Immature natural killer cell (primary cell): Measurements from ENCODE around the gene PTPRR. TPM values are rescaled to one million over a fixed set of nuclear protein-coding genes. Genes with fewer than 3 reads are reported as not detected.

Experiments
- DNase-seq, 3 donors: peaks; one replicate each; pipeline ENCODE4 v3.0.0; 2022; ENCODE audit warnings: mixed read lengths in 1 of 3
- H3K27ac Mint-ChIP-seq, 6 donors: one replicate each; pipeline ENCODE4 v1.8.0; 2020; ENCODE audit warnings: mixed read lengths in 6 of 6, mild to moderate bottlenecking in 5 of 6, inconsistent platforms in 4 of 6, moderate library complexity in 3 of 6
- H3K27me3 Mint-ChIP-seq, 3 donors: one replicate each; pipeline ENCODE4 v1.8.0; 2020 to 2021; ENCODE audit warnings: low read depth in 3 of 3, mild to moderate bottlenecking in 3 of 3, mixed read lengths in 3 of 3, moderate library complexity in 3 of 3, inconsistent platforms in 1 of 3
- H3K36me3 Mint-ChIP-seq, 3 donors: one replicate each; pipeline ENCODE4 v1.8.0; 2020; ENCODE audit warnings: mixed read lengths in 3 of 3, inconsistent platforms in 2 of 3, mild to moderate bottlenecking in 2 of 3
- H3K4me1 Mint-ChIP-seq, 2 donors: one replicate each; pipeline ENCODE4 v1.8.0; 2020; ENCODE audit warnings: inconsistent platforms in 2 of 2, mild to moderate bottlenecking in 2 of 2, mixed read lengths in 2 of 2, moderate library complexity in 1 of 2
- H3K4me3 Mint-ChIP-seq, 5 donors: one replicate each; pipeline ENCODE4 v1.8.0; 2020; ENCODE audit warnings: mild to moderate bottlenecking in 5 of 5, mixed read lengths in 5 of 5, inconsistent platforms in 3 of 5, moderate library complexity in 3 of 5
- H3K9me3 Mint-ChIP-seq, 6 donors: one replicate each; pipeline ENCODE4 v1.8.0; 2020; ENCODE audit warnings: mild to moderate bottlenecking in 6 of 6, mixed read lengths in 6 of 6, inconsistent platforms in 4 of 6, moderate library complexity in 3 of 6
- polyA plus RNA-seq, 3 donors: library from polyadenylated mRNA; unstranded; fragments of 300-500 nt; fragmentation: Illumina TruSeq; gene quantifications; one replicate each; pipeline ENCODE4 v1.2.3, GENCODE V29; 2021

Gene PTPRR
- polyA plus RNA-seq, 3 donors from 2014 or later = 2.7 to 7.8 (median 3.0) TPM

GRCh38 chr12:70885956-70886355 is 34.6 kb downstream of the PTPRR start:
- H3K4me3 Mint-ChIP-seq = no peak overlapping the region
- peaks cover 0 to 1% (median 0%) of the 10 kb centered on the region in 3 donors for H3K27me3 Mint-ChIP-seq
- DNase-seq = no peak
- no peak overlapping the region for H3K27ac Mint-ChIP-seq
- H3K4me1 Mint-ChIP-seq = no peaks in the 10 kb centered on the region
- H3K9me3 Mint-ChIP-seq = peaks cover 0 to 5% (median 4%) of the 10 kb centered on the region in 6 donors
- H3K36me3 Mint-ChIP-seq = no peaks in the 10 kb centered on the region

GRCh38 chr12:70883855-70884254 is 36.7 kb downstream of the PTPRR start:
- H3K36me3 Mint-ChIP-seq = no peaks in the 10 kb centered on the region
- no peaks in the 10 kb centered on the region for H3K27me3 Mint-ChIP-seq
- no peak for DNase-seq
- H3K4me1 Mint-ChIP-seq = no peaks in the 10 kb centered on the region
- no peak overlapping the region for H3K27ac Mint-ChIP-seq
- peaks cover 0 to 5% (median 2%) of the 10 kb centered on the region in 6 donors for H3K9me3 Mint-ChIP-seq
- H3K4me3 Mint-ChIP-seq = no peak overlapping the region

GRCh38 chr12:70880744-70881143 is 39.8 kb downstream of the PTPRR start:
- Mint-ChIP-seq H3K27ac (no peak overlapping the region), H3K36me3 (no peaks in the 10 kb centered on the region), H3K4me1 (no peaks in the 10 kb centered on the region), H3K4me3 (no peak overlapping the region), H3K9me3 (peaks cover 0 to 10% (median 3%) of the 10 kb centered on the region in 6 donors), H3K27me3 (no peaks in the 10 kb centered on the region)
- no peak for DNase-seq

- H3K27me3 Mint-ChIP-seq = no peaks in the 10 kb centered on the region
- H3K4me1 Mint-ChIP-seq = no peaks in the 10 kb centered on the region
- H3K27ac Mint-ChIP-seq = no peak overlapping the region
- no peak overlapping the region for H3K4me3 Mint-ChIP-seq
- peaks cover 0 to 3% (median 0%) of the 10 kb centered on the region in 3 donors for H3K36me3 Mint-ChIP-seq
- H3K9me3 Mint-ChIP-seq = peaks cover 0 to 10% (median 4%) of the 10 kb centered on the region in 6 donors
- DNase-seq = no peak
Measured at GRCh38 chr12:70876952-70877351, 43.6 kb downstream of the PTPRR start.

GRCh38 chr12:70875628-70876027 is 44.9 kb downstream of the PTPRR start:
- Mint-ChIP-seq H3K27ac (no peak overlapping the region), H3K27me3 (no peaks in the 10 kb centered on the region), H3K9me3 (peaks cover 0 to 10% (median 5%) of the 10 kb centered on the region in 6 donors), H3K4me1 (no peaks in the 10 kb centered on the region), H3K4me3 (no peak overlapping the region), H3K36me3 (peaks cover 0 to 3% (median 0%) of the 10 kb centered on the region in 3 donors)
- DNase-seq = no peak

GRCh38 chr12:70854881-70855568 is 65.5 kb downstream of the PTPRR start:
- no peak for DNase-seq
- Mint-ChIP-seq H3K27ac (no peak overlapping the region), H3K27me3 (no peaks in the 10 kb centered on the region), H3K4me1 (no peaks in the 10 kb centered on the region), H3K4me3 (no peak overlapping the region), H3K36me3 (no peaks in the 10 kb centered on the region), H3K9me3 (peaks cover 0 to 8% (median 2%) of the 10 kb centered on the region in 6 donors)

GRCh38 chr12:70854138-70854537 is 66.4 kb downstream of the PTPRR start:
- Mint-ChIP-seq H3K4me1 (no peaks in the 10 kb centered on the region), H3K27ac (no peak overlapping the region), H3K9me3 (peaks cover 0 to 6% (median 2%) of the 10 kb centered on the region in 6 donors), H3K27me3 (no peaks in the 10 kb centered on the region), H3K36me3 (no peaks in the 10 kb centered on the region), H3K4me3 (no peak overlapping the region)
- DNase-seq = no peak

- no peaks in the 10 kb centered on the region for H3K36me3 Mint-ChIP-seq
- H3K27me3 Mint-ChIP-seq = no peaks in the 10 kb centered on the region
- no peak overlapping the region for H3K4me3 Mint-ChIP-seq
- no peak for DNase-seq
- no peaks in the 10 kb centered on the region for H3K4me1 Mint-ChIP-seq
- H3K27ac Mint-ChIP-seq = no peak overlapping the region
- peaks cover 0 to 6% (median 1%) of the 10 kb centered on the region in 6 donors for H3K9me3 Mint-ChIP-seq
Measured at GRCh38 chr12:70853326-70853725, 67.2 kb downstream of the PTPRR start.

GRCh38 chr12:70852416-70853150 is 68.0 kb downstream of the PTPRR start:
- Mint-ChIP-seq H3K4me3 (no peak overlapping the region), H3K27me3 (no peaks in the 10 kb centered on the region), H3K27ac (no peak overlapping the region), H3K4me1 (no peaks in the 10 kb centered on the region), H3K9me3 (peaks cover 0 to 6% (median 1%) of the 10 kb centered on the region in 6 donors), H3K36me3 (no peaks in the 10 kb centered on the region)
- no peak for DNase-seq

GRCh38 chr12:70849265-70849960 is 71.1 kb downstream of the PTPRR start:
- H3K27ac Mint-ChIP-seq = no peak overlapping the region
- H3K36me3 Mint-ChIP-seq = no peaks in the 10 kb centered on the region
- no peak for DNase-seq
- peaks cover 0 to 6% (median 2%) of the 10 kb centered on the region in 6 donors for H3K9me3 Mint-ChIP-seq
- H3K4me1 Mint-ChIP-seq = no peaks in the 10 kb centered on the region
- no peaks in the 10 kb centered on the region for H3K27me3 Mint-ChIP-seq
- H3K4me3 Mint-ChIP-seq = no peak overlapping the region

- Mint-ChIP-seq H3K4me1 (no peaks in the 10 kb centered on the region), H3K9me3 (peaks cover 0 to 6% (median 2%) of the 10 kb centered on the region in 6 donors), H3K4me3 (no peak overlapping the region)
Measured at GRCh38 chr12:70847871-70848270, 72.7 kb downstream of the PTPRR start.

GRCh38 chr12:70845268-70845667 is 75.3 kb downstream of the PTPRR start:
- Mint-ChIP-seq H3K27ac (no peak overlapping the region), H3K4me1 (no peaks in the 10 kb centered on the region), H3K9me3 (peaks cover 0 to 3% (median 0%) of the 10 kb centered on the region in 6 donors), H3K27me3 (peaks cover 0 to 5% (median 0%) of the 10 kb centered on the region in 3 donors), H3K4me3 (no peak overlapping the region), H3K36me3 (no peaks in the 10 kb centered on the region)
- no peak for DNase-seq

More at GRCh38 chr12:70847871-70848270, 72.7 kb downstream of the PTPRR start:
- Mint-ChIP-seq H3K27me3 (no peaks in the 10 kb centered on the region), H3K27ac (no peak overlapping the region), H3K36me3 (no peaks in the 10 kb centered on the region)
- DNase-seq = no peak

- Mint-ChIP-seq H3K27me3 (peaks cover 0 to 7% (median 0%) of the 10 kb centered on the region in 3 donors), H3K9me3 (peaks cover 0 to 7% (median under 1%) of the 10 kb centered on the region in 6 donors), H3K27ac (no peak overlapping the region), H3K4me1 (no peaks in the 10 kb centered on the region), H3K36me3 (no peaks in the 10 kb centered on the region), H3K4me3 (no peak overlapping the region)
- DNase-seq = no peak
Measured at GRCh38 chr12:70843363-70843762, 77.2 kb downstream of the PTPRR start.

- H3K36me3 Mint-ChIP-seq = no peaks in the 10 kb centered on the region
- H3K27ac Mint-ChIP-seq = no peak overlapping the region
- no peak overlapping the region for H3K4me3 Mint-ChIP-seq
- H3K4me1 Mint-ChIP-seq = no peaks in the 10 kb centered on the region
- peaks cover 0 to 7% (median 0%) of the 10 kb centered on the region in 3 donors for H3K27me3 Mint-ChIP-seq
- peaks cover 0 to 7% (median under 1%) of the 10 kb centered on the region in 6 donors for H3K9me3 Mint-ChIP-seq
- DNase-seq = no peak
Measured at GRCh38 chr12:70842942-70843341, 77.6 kb downstream of the PTPRR start.
